HG03025 (cell line): Measurements from ENCODE around the gene TNS3.
"Not testable (repeated sequence)": the region's sequence is repeated elsewhere in the genome, so short reads cannot be mapped to it uniquely, and the experiment has no call there.

Source experiments
- ATAC-seq: cut with Tn5 transposase; IDR thresholded peaks from one replicate; pipeline ENCODE4 v1.9.1; 2021; ENCODE audit warnings: mild to moderate bottlenecking, moderate library complexity; ENCODE audit not compliant: unreplicated experiment, low FRiP score

TNS3 gene

DNA sequence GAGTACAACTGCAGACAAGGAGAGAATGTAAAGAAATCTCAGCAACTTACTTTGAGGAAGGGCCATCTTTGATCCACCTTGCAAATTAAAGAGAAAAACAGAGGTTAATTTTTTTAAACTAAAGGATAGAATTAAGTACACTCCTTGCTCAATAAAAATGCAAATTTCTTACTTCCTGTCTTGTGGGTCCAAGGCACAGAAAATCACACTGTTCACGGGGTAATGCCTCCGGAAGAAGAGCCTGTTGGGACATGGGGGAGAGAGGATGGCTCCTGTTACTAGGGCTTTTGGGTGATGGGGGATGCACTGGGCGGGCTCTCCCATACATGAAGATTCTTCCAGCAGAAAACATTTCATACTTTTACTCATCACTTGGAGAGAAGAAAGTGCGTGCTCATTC is 301.8 kb downstream of the TNS3 start:
- ATAC-seq = no peak

DNA sequence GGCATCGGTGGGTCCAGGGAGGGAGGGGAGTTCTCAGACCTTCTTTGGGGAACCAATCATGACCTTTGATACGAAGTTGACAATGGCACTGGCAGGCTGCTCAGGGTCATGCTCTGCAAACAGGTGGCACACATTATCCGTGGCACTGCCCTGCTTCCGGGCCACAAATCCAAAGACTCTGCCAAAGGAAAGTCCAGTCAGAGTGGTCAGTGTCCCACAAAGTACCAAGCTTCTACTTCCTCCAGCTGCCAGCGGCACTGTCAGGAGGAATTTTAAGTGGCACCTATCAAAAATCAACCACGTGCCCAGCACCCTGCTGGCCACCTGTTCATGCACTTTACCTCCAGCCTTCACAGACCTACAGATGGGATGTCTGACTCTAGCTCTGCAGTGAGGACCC is 303.9 kb downstream of the TNS3 start:
- ATAC-seq = no peak

DNA sequence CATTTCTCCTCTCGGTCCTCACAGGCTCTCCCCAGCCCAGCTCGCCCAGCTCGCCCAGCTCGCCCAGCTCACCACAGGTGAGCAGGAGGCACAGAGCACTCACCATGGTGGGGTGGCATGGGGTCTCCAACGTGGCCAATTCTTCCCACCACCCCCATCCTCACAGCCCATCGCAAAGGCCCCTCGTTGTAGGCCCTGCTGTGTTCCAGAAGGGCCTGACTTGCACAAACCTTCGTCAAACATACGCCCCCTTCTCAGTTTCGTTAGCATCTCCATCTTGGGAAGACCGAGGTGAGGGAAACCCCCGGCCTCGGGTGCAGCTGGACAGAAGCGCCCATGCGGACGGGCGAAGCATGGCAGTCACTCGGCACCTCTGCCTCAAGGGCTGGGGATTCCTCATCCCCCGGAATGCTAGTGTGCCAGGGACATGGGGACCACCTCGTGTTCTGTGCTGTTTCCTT is 304.6 kb downstream of the TNS3 start:
- no peak for ATAC-seq

DNA sequence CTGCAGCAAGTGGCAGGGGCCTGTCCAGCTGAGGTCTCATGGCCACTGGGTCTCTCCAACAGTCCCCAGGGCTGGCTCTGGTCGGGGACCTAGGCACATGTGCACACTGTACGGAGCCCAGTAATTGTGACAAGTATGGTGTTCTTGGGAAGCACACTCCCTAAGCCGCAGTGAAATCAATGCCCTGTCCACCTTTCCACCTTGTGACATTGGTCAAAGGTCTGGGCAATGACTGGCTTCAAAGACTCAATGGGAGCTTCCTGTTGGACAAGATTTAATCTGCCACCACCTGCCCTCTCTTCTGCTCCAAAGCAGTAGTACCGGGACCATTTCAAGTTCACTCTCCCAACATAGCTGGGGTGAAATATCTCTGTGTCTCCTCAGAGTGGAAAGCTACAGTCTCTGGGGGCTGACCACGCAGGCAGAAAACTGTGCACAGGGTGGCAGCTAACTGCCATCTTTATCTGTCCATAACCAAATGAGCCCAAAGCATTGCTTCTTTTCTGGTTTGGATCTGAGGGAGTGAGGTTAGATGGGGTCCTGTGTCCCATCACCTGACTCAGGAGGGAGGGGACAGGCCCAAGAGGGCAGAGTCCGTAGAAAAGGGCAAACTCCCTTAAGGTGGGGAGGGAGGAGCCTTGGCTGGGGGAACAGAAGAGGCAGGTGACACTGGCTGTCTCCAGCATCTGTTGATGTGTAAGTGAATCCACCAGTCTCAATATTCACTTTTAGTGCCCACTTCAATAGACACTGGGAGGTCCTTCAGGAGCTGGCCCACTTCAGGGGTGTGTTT is 307.7 kb downstream of the TNS3 start:
- ATAC-seq = no peak

DNA sequence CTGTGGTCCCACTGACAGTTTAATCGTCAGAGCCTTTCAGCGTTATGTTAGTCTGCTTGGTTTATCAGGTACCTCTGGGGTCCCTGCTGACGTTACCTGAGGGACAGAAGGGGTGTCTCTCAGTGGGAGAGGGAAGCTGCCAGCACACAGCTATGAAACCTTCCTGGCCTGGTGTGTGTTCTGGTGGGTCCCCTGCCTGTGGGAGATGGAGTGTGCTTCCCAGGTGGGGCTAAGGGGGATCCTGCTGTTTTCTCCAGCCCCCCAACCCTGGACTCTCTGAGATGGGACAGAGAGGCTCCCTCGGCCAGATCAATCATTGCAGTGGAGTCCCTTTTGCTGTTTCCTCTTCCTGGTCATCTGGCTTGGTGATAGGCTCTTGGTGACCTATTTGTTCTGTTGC is 308.8 kb downstream of the TNS3 start:
- ATAC-seq = no peak

DNA sequence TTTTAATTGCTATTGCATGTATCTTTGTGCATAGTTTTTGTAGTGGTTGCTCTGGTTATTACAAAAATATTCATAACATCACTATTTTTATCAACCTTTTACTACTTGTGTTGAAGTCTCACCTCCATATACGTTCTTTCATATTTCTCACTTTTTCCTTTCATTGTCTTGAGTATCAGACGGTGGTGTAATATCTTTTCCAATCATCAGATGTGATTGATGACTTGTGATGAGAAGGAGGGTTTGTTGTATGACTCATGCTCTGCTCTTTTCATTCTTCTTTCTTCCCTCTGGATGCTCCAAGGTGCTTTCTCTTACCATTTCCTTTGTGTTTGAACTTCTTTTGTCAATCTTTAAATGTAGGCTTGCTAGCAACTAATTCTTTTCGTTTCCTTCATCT is 310.2 kb downstream of the TNS3 start:
- ATAC-seq = no peak

DNA sequence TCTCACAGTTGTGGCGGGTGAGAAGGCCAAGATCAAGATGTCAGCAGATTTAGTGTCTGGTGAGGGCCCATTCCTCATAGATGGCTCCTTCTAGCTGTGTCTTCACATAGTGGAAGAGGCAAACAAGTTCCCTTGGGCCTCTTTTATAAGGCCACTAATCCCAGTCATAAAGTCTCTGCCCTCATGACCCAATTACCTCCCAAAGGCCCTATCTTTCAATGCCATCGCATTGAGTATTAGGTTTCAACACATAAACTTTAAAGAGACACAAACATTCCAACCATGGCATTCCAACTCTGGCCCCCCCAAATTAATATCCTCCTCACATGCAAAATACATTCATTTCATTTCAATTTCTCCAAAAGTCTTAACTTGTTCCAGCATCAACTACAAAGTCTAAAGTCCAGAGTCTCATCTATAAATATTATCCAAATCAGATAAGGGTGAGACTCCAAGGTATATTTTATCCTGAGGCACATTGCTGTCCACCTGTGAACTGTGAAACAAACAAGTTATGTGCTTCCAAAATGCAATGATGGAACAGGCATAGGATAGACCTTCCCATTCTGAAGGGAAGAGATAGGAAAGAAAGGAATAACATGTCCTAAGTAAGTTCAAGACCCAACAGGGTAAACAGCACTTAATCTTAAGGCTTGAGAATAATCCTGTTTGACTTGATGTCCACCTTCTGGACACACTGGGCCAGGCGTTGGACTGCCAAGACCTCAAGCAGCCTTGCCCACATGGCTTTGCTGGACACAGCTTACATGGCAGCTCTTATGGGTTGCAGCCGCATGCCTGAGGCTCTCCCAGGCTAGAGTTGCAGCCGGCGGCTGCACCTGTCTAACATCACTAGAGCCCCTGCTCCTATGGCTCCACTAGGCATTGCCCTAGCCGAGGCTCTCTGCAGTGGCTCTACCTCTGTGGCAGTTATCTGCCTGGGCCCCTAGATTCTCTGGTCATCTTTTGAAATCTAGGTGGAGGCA is 312.8 kb downstream of the TNS3 start:
- ATAC-seq = no peak

DNA sequence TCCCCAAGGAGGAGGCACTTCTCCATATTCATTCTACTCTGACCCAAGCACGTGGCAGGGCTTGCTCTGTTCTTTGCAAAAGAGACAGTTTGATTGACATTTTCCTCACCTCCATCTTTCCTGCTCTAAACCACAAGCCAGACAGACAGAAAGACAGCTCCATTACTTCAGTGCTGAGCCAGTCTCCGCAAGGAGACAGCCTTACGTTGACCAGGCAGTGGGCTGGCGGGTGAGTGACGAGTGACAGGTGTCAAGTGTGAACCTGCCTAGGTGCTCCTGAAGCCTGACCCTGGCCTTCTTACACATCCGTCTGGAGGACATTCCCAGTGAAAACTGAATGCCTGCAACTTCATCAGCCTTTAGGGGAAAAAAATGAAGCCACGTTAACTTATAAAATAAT is 314.6 kb downstream of the TNS3 start:
- ATAC-seq = no peak

DNA sequence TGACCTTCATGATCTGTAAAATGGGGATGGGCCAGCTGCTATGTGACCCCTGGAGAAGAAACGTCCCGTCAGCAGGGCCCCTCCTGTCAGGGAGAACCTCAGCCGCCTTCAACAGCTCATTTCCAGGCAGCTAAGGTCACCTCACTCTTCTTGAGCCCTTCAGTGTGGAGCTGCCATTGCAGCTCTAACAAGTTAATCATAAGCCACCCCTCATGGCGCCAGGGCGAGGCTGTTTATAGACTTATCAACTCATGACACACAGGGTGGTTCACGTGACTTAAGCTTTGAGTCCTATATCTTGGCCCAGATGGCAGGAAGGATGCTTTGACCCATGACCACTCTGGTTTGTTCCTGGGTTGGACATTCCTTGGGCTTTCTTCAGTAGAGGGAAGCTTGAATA is 315.1 kb downstream of the TNS3 start:
- ATAC-seq = no peak

DNA sequence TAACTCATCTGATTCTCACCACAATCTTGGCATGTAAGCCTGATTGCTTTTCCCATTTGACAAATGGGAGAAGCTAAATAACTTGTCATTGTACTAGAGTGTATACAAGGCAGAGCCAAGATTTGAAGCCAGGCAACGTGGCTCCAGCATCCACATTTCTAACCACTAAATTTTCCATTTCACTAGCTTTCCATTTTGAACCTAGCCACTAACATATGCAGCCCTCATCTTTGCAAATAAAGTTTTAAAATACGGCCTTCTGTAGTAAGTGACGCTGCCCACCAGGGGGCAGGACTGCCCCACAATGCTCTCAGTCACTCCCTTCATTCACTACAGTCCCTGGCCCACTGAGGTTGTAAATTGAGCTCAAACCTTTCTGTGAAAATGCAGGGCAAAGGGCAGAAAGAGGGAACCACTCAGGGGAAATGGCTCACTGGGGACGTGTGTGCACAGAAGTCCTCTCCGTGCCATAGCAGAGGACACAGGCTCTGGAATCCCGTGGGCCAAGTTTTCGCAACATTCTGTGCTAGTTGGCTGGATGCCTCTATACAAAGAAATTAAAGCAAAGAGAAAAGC is 315.7 kb downstream of the TNS3 start:
- peak; percentile 66 for ATAC-seq

DNA sequence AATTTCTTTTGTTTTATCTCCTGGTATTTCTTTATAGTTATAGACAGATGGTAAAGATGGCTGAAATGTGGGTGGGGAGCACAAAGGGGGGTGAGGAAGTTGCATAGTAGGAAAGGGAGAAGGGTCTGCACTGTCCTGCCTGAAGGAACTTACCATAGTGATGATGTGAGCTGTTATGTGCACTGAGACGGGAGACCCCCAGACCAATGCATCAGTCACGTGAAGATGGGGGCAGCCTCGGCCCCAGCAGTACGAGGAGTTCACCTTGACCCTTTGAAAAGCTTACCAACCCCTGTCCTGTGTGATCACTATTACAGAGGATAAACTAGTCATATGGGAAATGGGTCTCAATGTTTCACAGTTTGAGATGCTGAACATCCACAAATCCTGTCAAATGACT is 316.3 kb downstream of the TNS3 start:
- ATAC-seq = no peak

DNA sequence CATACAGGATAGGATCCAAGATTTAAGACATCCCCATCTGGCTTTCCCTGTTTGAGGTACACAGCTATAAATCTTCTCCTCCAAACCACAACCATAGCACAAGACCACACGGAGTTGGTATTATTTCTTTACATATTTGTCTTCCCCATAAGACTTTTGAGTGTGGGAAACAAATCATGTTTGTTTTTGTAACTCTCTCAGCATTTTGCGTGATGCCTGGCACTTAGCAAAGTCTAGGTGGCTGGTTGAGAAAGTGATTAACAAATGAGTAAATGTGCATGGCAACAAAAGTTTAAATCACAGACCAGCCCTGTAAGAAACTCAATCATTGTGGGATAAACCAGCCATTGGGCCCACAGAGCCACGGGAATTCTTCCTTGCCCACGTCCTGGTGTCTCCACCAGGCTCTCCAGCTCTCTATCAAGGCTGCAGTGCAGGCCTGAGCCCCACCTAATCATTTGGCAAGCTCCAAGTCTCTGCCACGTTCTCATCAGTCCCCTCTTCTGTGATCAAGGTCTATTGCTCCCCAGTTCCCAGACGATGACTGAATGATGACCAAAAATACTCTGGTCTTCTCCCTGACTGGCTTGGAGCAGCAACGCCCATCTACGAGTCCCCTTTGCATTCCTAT is 317.8 kb downstream of the TNS3 start:
- no peak for ATAC-seq

DNA sequence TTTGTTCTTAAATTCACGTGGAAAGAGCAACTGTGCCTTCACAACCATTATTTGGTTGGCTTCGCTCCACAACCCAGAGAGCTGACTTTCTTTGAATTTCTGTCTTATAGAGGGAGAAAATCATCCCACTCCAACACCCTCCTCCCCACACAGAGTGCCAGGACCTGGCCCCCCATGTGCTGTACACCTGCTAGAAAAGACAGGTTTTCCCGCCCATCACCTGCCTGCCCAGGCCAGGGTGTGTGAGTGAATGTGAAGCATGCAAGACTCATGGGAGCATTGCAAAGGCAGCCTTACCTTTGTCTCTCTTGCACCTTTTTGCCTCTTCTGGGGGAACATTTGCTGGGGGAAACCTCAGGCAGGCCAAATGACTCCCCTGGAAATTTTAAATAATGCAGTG is 319.0 kb downstream of the TNS3 start:
- no peak for ATAC-seq

DNA sequence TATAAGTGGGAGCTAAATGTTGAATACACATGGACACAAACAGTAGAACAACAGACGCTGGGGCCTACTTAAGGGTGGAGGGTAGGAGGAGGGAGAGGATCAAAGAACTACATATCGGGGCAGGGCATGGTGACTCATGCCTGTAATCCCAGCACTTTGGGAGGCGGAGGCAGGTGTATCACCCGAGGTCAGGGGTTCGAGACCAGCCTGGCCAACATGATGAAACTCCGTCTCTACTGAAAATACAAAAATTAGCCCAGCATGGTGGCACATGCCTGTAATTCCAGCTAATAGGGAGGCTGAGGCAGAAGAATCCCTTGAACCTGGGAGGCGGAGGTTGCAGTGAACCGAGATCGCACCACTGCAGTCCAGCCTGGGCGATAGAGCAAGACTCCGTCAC is 319.8 kb downstream of the TNS3 start:
- ATAC-seq = not testable (repeated sequence)

DNA sequence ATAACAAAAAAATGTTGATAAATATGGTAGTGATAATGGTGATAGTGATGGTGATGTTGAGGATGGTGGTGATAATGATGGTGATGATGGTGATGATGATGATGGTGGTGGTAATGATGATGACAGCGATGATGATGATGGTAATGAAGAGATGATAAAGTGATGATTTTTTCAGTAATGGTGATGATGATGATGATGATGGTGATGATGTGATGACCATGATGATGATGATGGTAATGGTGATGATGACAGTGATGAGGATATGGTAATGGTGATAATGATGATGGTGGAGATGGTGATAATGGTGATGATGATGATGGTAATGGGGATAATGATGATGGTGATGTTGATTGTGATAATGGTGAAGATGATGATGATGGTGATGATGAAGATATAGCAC is 321.6 kb downstream of the TNS3 start:
- no peak for ATAC-seq

DNA sequence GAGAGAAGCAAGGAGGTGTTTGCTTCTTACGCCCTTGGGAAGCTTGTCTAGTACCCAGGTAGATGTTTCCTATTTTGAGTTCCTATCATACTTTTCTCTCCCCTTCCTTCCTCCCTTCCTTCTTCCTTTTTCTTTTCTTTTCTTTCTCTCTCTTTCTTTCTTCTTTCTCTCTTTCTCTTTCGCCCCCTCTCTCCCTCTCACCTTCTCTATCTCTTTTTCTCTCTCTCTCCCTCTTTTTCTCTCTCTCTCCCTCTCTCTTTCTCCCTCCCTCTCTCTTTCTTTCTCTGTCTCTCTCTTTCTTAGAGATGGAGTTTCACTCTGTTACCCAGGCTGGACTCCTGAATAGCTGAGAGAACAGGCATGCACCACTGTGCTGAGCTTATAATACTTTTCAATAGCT is 322.2 kb downstream of the TNS3 start:
- ATAC-seq = no peak

DNA sequence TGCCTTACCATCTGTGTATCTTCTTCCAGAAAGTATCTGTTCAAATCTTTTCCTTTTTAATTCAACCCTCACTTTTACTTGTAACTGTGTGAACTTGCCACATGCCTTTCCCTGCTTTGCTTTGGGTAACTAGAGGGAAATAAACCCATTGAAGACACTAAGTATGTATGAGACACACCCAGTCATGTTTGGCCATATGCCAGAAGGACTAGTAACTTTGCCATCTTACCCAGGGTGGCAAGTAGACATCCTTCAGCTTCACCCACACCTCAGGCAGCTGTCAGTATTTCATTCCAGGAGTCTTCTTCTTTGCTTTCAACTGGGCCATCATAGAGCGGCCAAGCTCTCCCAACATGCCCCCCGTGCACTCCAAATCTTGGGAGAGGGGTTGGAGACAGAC is 323.1 kb downstream of the TNS3 start:
- no peak for ATAC-seq

DNA sequence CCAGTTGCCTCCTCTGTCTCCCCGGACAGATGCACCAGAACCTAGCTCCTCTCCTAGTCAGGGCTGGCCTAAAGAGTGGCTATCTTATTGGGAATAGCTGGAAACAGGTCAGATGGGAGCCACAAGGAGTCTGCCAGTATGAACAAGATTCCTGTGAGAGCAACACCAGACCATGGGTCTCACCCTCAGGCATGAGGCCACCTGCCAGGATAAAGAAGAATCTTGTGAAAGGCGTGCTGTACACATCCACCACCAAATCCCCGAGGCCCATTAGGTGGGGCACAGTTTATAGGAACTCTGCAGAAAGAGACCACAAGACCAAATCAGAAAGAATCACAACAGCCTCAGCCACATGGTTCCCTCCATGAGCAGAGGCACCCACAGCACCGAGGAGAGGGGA is 325.9 kb downstream of the TNS3 start:
- no peak for ATAC-seq

DNA sequence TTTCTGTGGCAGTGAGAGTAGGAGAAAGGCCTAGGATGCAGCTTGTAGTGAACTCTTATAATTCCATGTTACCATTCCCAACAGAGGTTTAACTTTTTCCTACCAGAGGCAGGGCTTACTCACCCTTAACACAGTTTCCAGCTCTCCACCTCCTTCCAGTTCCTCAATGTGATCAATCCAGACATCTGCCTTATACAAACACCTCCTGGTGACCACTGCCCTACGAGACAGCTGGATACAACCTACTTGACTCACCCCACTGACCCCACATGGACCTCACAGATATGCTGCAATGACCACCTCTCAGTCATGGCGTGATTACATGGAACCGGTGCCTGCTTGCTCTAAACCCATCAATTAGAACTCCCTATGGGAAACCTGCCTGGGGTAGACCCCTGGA is 326.5 kb downstream of the TNS3 start:
- ATAC-seq = no peak

DNA sequence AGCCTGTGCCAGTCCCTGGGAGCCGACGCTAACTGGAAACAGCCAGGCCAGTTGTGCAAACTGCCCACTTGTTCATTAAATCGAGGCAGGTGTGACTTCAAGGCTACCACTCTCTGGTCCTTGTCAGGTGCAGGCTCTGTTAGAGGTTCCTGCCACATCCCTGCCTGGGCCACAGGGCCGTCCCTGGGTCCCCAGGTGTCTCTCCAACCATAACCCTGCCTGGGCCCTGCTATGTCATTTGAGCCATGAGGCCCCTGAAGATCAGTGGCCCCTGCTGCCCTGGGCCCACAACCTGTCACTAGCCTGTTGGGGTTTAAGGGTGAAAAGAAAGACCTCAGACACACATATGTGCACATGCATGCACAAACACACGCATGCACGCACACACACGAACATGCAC is 326.9 kb downstream of the TNS3 start:
- ATAC-seq = no peak
